NCI-H2029 treated with DMSO at 0.1 percent for 48 hours (cell line): ENCODE measurements around the gene KANSL1.
"Not testable (repeated sequence)": the region's sequence is repeated elsewhere in the genome, so short reads cannot be mapped to it uniquely, and the experiment has no call there.

ENCODE experiments used
- DNase-seq: peaks from one replicate; lab custom pipeline; 2025; lab: John Stamatoyannopoulos, UW

KANSL1 gene

DNA sequence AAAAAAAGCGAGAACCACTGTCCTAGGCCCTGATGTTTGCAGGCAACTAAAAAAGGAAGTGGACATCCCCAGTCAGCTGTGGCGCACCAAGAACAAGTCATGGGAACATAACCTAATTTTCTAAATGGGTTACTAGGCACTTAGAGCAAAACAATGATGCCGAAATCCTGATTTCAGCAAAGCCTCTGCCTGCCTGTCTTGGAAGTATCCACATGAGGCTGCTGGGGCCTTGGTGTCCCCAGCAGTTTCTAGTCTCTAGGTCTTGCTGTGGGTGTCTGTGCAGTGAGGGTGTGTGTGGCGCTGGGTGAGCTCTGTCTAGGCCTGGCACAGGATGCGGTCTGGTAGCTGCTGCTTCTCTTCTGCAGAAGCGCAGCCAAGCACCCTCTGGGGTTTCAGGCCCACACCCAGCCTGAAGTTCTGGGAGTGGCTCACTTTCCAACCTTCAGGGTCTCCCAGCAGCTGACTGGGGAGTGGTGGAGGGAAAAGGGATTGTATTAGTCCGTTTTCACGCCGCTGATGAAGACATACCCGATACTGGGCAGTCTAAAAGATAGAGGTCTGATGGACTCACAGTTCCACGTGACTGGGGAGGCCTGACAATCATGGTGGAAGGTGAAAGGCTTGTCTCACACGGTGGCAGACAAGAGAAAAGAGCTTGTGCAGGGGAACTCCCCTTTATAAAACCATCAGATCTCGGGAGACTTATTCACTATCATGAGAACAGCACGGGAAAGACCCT, 173.0 kb downstream of the KANSL1 start:
- no peak for DNase-seq

GRCh38 chr17:46019408-46019925, 173.8 kb downstream of the KANSL1 start:
- DNase-seq = not testable (repeated sequence)

DNA sequence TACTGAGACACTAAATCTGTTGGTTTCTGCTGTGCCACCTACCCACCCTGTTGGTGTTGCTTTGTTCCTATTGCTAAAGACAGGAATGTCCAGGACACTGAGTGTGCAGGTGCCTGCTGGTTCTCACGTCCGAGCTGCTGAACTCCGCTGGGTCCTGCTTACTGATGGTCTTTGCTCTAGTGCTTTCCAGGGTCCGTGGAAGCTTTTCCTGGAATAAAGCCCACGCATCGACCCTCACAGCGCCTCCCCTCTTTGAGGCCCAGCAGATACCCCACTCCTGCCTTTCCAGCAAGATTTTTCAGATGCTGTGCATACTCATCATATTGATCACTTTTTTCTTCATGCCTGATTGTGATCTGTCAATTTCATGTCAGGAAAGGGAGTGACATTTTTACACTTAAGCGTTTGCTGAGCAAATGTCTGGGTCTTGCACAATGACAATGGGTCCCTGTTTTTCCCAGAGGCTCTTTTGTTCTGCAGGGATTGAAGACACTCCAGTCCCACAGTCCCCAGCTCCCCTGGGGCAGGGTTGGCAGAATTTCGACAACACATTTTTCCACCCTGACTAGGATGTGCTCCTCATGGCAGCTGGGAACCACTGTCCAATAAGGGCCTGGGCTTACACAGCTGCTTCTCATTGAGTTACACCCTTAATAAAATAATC, 179.6 kb downstream of the KANSL1 start:
- DNase-seq = no peak

GRCh38 chr17:46013127-46013501, 180.1 kb downstream of the KANSL1 start:
- no peak for DNase-seq

DNA sequence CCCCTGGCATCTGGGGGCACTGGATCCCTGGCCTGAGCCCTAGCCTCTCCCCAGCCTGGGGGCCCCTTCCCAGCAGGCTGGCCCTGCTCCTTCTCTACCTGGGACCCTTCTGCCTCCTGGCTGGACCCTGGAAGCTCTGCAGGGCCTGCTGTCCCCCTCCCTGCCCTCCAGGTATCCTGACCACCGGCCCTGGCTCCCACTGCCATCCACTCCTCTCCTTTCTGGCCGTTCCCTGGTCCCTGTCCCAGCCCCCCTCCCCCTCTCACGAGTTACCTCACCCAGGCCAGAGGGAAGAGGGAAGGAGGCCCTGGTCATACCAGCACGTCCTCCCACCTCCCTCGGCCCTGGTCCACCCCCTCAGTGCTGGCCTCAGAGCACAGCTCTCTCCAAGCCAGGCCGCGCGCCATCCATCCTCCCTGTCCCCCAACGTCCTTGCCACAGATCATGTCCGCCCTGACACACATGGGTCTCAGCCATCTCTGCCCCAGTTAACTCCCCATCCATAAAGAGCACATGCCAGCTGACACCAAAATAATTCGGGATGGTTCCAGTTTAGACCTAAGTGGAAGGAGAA, 180.6 kb downstream of the KANSL1 start:
- DNase-seq = no peak

- no peak for DNase-seq
Measured at GRCh38 chr17:46011711-46012505, 181.3 kb downstream of the KANSL1 start.

- DNase-seq = no peak
Measured at GRCh38 chr17:46010597-46011186, 182.5 kb downstream of the KANSL1 start.

GRCh38 chr17:46009681-46010596, 183.3 kb downstream of the KANSL1 start:
- no peak for DNase-seq

DNA sequence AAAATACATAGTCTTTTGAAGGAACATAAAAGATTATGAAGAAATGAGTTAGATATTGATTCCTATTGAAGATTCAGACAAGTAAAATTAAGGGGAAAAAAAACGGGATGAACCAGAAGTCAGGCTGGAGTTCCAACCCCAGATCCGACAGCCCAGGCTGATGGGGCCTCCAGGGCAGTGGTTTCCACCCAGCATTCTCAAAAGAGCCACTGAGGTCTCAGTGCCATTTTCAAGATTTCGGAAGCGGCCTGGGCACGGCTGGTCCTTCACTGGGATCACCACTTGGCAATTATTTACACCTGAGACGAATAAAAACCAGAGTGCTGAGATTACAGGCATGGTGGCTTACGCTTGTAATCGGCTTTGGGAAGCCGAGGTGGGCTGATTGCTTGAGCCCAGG, 184.6 kb downstream of the KANSL1 start:
- DNase-seq = no peak

DNA sequence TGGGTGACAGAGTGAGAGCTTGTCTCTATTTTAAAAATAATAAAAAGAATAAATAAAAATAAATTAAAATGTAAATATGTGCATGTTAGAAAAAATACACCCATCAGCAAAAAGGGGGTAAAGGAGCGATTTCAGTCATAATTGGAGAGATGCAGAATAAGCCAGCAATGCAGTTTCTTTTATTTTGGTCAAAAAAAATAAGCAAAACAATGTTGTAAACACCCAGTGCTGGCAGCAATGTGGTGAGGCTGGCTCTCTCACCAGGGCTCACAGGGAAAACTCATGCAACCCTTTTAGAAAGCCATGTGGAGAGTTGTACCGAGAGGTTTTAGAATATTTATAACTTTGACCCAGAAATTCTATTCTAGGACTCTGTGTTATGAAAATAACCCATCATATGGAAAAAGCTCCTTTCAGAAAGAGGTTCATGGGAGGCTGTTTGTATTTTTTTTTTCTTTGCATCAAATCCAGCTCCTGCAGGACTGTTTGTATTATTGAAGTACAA, 185.7 kb downstream of the KANSL1 start:
- no peak for DNase-seq

DNA sequence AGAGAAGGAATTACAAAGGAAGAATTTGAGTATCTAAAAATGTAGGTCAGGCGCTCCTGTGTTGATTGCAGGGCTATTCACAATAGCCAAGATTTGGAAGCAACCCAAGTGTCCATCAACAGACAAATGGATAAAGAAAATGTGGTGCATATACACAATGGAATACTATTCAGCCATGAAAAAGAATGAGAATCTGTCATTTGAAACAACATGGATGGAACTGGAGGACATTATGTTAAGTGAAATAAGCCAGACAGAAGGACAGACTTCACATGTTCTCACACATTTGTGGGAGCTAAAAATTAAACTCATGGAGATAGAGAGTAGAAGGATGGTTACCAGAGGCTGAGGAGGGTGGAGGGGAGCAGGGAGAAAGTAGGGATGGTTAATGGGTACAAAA, 187.1 kb downstream of the KANSL1 start:
- not testable (repeated sequence) for DNase-seq

DNA sequence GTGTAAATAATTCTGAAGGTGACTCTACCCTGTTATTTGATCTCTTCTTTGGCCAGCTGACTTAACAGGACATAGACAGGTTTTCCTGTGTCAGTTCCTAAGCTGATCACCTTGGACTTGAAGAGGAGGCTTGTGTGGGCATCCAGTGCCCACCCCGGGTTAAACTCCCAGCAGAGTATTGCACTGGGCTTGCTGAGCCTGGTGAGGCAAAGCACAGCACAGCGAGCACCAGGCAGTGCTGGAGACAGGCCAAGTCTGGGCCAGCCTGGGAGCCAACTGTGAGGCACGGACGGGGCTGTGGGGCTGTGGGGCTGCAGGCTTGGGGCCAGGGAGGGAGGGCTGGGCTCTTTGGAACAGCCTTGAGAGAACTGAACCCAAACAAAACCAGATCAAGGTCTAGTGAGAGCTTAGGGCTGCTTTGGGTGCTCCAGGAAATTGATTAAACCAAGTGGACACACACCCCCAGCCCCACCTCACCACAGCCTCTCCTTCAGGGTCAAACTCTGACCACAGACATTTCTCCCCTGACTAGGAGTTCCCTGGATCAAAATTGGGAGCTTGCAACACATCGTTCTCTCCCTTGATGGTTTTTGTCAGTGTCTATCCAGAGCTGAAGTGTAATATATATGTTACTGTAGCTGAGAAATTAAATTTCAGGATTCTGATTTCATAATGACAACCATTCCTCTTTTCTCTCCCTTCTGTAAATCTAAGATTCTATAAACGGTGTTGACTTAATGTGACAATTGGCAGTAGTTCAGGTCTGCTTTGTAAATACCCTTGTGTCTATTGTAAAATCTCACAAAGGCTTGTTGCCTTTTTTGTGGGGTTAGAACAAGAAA, 189.1 kb downstream of the KANSL1 start:
- peak; percentile 61 for DNase-seq

GRCh38 chr17:46002973-46003316, 190.3 kb downstream of the KANSL1 start:
- no peak for DNase-seq

DNA sequence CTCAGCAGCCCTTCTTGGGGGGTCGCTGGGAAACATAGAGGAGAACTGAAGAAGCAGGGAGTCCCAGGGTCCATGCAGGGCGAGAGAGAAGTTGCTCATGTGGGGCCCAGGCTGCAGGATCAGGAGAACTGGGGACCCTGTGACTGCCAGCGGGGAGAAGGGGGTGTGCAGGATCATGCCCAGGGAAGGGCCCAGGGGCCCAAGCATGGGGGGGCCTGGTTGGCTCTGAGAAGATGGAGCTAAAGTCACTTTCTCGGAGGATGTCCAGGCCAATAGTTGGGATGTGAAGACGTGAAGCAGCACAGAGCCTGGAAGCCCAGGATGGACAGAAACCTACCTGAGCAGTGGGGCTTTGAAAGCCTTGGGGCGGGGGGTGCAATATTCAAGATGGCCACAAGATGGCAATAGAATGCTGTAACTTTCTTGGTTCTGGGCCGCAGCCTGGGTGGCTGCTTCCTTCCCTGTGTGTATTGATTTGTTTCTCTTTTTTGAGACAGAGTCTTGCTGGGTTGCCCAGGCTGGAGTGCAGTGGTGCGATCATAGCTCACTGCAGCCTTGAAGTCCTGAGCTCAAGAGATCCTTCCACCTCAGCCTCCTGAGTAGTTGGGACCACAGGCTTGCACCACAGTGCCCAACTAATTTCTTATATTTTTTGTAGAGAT, 190.8 kb downstream of the KANSL1 start:
- DNase-seq = peak; percentile 56

DNA sequence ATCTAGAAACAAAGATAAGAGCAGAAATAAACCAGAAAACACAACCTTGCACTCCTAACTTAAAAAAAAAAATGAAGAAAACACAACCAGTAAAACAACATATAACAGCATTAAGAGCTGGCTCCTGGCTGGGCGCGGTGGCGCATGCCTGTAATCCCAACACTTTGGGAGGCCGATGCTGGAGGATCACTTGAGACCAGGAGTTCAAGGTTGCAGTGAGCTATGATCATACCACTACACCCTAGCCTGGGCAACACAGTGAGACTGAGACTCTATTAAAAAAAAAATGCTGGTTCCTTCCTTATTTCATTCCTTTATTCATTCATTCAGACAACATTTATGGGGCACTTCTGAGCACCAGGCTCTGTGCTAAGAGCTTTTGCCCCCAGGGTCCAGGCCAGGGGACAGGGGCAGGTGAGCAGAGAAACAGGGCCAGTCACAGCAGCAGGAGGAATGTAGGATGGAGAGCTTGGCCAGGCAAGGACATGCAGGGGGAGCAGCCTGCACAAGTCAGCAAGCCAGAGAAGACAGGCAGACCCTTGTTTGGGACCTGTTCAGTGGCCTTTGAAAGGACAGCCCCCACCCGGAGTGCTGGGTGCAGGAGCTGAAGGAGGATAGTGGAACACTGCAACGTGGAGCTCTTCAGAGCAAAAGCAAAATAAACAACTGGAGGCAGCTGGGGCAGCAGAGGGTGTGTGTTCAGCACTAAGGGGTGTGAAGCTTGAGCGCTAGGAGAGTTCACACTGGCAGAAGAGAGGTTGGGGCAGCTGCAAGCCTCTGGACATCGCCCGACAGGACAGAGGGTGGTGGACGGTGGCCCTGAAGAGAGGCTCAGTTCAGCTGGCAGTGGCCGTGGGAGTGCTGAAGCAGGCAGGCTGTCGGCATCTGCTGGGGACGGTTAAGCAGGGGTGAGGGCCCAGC, 191.6 kb downstream of the KANSL1 start:
- no peak for DNase-seq

DNA sequence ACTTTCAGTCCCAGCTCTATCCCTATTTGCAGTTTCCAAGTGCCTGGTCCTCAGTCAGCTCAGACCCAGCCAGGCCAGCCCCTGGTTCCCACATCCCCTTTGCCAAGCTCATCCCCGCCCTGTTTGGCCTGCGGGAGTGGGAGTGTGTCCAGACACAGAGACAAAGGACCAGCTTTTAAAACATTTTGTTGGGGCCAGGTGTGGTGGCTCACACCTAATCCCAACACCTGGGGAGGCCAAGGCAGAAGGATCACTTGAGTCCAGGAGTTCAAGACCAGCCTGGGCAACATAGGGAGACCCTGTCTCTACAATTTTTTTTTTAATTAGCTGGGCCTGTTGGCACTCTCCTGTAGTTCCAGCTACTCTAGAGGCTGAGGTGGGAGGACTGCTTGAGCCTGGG, 192.5 kb downstream of the KANSL1 start:
- no peak for DNase-seq

- no peak for DNase-seq
Measured at GRCh38 chr17:46000292-46000691, 192.9 kb downstream of the KANSL1 start.

DNA sequence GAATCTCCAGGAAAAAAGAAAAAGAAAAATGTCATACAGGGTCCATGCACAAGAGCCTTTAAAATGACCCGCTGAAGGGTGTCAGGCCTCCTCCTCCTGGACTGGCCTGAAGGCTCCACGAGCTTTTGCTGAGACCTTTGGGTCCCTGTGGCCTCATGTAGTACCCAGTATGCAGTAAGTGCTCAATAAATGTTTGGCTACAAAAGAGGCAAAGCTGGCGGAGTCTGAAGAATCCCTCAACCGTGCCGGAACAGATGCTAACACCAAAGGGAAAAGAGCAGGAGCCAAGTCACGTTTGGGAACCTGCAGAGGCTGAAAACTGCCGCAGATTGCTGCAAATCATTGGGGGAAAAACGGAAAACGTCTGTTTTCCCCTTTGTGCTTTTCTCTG, 193.3 kb downstream of the KANSL1 start:
- DNase-seq = no peak
